ENCODE data around the gene DENND1B.

Gene DENND1B

GRCh38 chr1:197672347-197672746 is 102.9 kb downstream of the DENND1B start:
- ChIA-PET POLR2A (ENCODE audit: low non-redundant PET) (no interaction called here), CTCF (interaction anchor here (0.6 kb wide), 1 partner anchor 1035 kb away, joined by 3 read pairs; no protein-coding TSS in a partner anchor)
- H3K27ac ChIP-seq = no peak overlapping the region
- no peak for TF ChIP-seq CTCF (conservative IDR thresholded peaks at IDR 0.05; ENCODE audit: low read depth)
- no peak for DNase-seq (ENCODE audit: low spot score)

- CTCF ChIA-PET = no interaction called here
- TF ChIP-seq CTCF (conservative IDR thresholded peaks at IDR 0.05; ENCODE audit: low read depth) = no peak
- POLR2A ChIA-PET (ENCODE audit: low non-redundant PET) = no interaction called here
- no peak for DNase-seq (ENCODE audit: low spot score)
- no peak overlapping the region for H3K27ac ChIP-seq
Measured at GRCh38 chr1:197671920-197672319, 103.4 kb downstream of the DENND1B start.

GRCh38 chr1:197671140-197671539 is 104.1 kb downstream of the DENND1B start:
- CTCF ChIA-PET = interaction anchor here (0.6 kb wide), 2 partner anchors 109 to 996 kb away, joined by 4 read pairs; no protein-coding TSS in a partner anchor
- POLR2A ChIA-PET (ENCODE audit: low non-redundant PET) = no interaction called here
- no peak overlapping the region for H3K27ac ChIP-seq
- no peak for TF ChIP-seq CTCF (conservative IDR thresholded peaks at IDR 0.05; ENCODE audit: low read depth)
- no peak for DNase-seq (ENCODE audit: low spot score)

GRCh38 chr1:197666769-197667285 is 108.5 kb downstream of the DENND1B start:
- ChIA-PET POLR2A (ENCODE audit: low non-redundant PET) (interaction anchor here (0.6 kb wide), 1 partner anchor 461 kb away, joined by 3 read pairs; no protein-coding TSS in a partner anchor), CTCF (interaction anchor here (0.8 to 0.9 kb wide), 2 partner anchors 202 to 267 kb away, joined by 4 to 5 read pairs; no protein-coding TSS in a partner anchor)
- no peak for TF ChIP-seq CTCF (conservative IDR thresholded peaks at IDR 0.05; ENCODE audit: low read depth)
- DNase-seq (ENCODE audit: low spot score) = no peak
- no peak overlapping the region for H3K27ac ChIP-seq

- ChIA-PET CTCF (interaction anchor here (0.6 kb wide), 1 partner anchor 569 kb away, joined by 3 read pairs; no protein-coding TSS in a partner anchor), POLR2A (ENCODE audit: low non-redundant PET) (no interaction called here)
- DNase-seq (ENCODE audit: low spot score) = no peak
- TF ChIP-seq CTCF (conservative IDR thresholded peaks at IDR 0.05; ENCODE audit: low read depth) = no peak
- no peak overlapping the region for H3K27ac ChIP-seq
Measured at GRCh38 chr1:197664391-197664790, 110.9 kb downstream of the DENND1B start.

GRCh38 chr1:197663162-197663953 is 111.9 kb downstream of the DENND1B start:
- no peak for TF ChIP-seq CTCF (conservative IDR thresholded peaks at IDR 0.05; ENCODE audit: low read depth)
- CTCF ChIA-PET = no interaction called here
- POLR2A ChIA-PET (ENCODE audit: low non-redundant PET) = no interaction called here
- no peak for DNase-seq (ENCODE audit: low spot score)
- no peak overlapping the region for H3K27ac ChIP-seq

Data from RWPE1 (cell line).